IMR-90 (cell line): Measurements from ENCODE around the gene ADGRD1. TPM values are rescaled to one million over a fixed set of nuclear protein-coding genes. Genes with fewer than 3 reads are reported as not detected.

ENCODE experiments used
- ATAC-seq: fragments of 200-7000 bp; cut with Tn5 transposase; 2 replicates; pipeline ENCODE4 v1.9.1; 2020; ENCODE audit warnings: low read depth, mild to moderate bottlenecking, moderate library complexity
- BruUV-seq: library from RNA; stranded (reverse); fragments of 400-500 nt; replicated peaks from 2 replicates; lab custom pipeline; 2021; lab: Mats Ljungman, UMichigan
- CTCF ChIA-PET: fragments of 300-600 bp; formaldehyde crosslinking; extraction: SDS; loops from one replicate; lab custom pipeline; 2021; ENCODE audit warnings: antibody characterized with exemption; lab: Yijun Ruan, JAX
- POLR2A ChIA-PET: fragments of 300-600 bp; sonication (Branson Sonifier 250); formaldehyde crosslinking; loops from one replicate; lab custom pipeline; 2022; ENCODE audit warnings: antibody characterized with exemption; ENCODE audit not compliant: unreplicated experiment; lab: Charles Lee
- DNase-seq: peaks from one replicate; pipeline ENCODE4 v3.0.0; 2013
- H2AFZ ChIP-seq: replicated peaks from 2 replicates; pipeline ENCODE3; 2013; ENCODE audit warnings: low read length, mild to moderate bottlenecking; ENCODE audit not compliant: poor library complexity
- H2AK5ac ChIP-seq: 2 replicates; pipeline ENCODE4 v1.6.1; 2013; ENCODE audit warnings: low read depth, low read length, inconsistent platforms
- H2AK9ac ChIP-seq: replicated peaks from 2 replicates; pipeline ENCODE3; 2013; ENCODE audit warnings: mild to moderate bottlenecking, low read depth, low read length, moderate library complexity; ENCODE audit not compliant: poor library complexity
- H2BK120ac ChIP-seq: 2 replicates; pipeline ENCODE4 v1.6.1; 2013; ENCODE audit warnings: low read depth, low read length, inconsistent platforms
- H2BK15ac ChIP-seq: 3 replicates; pipeline ENCODE4 v1.6.1; 2013; ENCODE audit warnings: low read depth, low read length, inconsistent platforms
- H2BK20ac ChIP-seq: 2 replicates; pipeline ENCODE4 v1.6.1; 2013; ENCODE audit warnings: low read depth, mild to moderate bottlenecking, inconsistent platforms, low read length, moderate library complexity
- H2BK5ac ChIP-seq: 2 replicates; pipeline ENCODE4 v1.6.1; 2013; ENCODE audit warnings: mild to moderate bottlenecking, low read depth, low read length, inconsistent platforms; ENCODE audit not compliant: poor library complexity, severe bottlenecking
- H3K14ac ChIP-seq: replicated peaks from 2 replicates; pipeline ENCODE4 v1.6.1; 2013; ENCODE audit warnings: low read depth, low read length, inconsistent platforms
- H3K18ac ChIP-seq: 2 replicates; pipeline ENCODE4 v1.6.1; 2013; ENCODE audit warnings: low read depth, low read length, control low read depth
- H3K23ac ChIP-seq: 2 replicates; pipeline ENCODE4 v1.6.1; 2013; ENCODE audit warnings: low read depth, low read length, inconsistent platforms
- H3K27ac ChIP-seq: 2 replicates; pipeline ENCODE4 v1.5.1; 2013; ENCODE audit warnings: mild to moderate bottlenecking, control low read depth, low read length; ENCODE audit not compliant: insufficient read depth
- H3K27me3 ChIP-seq: 2 replicates; pipeline ENCODE4 v1.6.1; 2013; ENCODE audit warnings: low read length; ENCODE audit not compliant: control insufficient read depth, insufficient read depth
- H3K36me3 ChIP-seq: 2 replicates; pipeline ENCODE4 v1.6.1; 2013; ENCODE audit warnings: low read length, mixed read lengths; ENCODE audit not compliant: control insufficient read depth, insufficient read depth
- H3K4ac ChIP-seq: 2 replicates; pipeline ENCODE4 v1.6.1; 2013; ENCODE audit warnings: low read depth, low read length, inconsistent platforms
- H3K4me1 ChIP-seq: 2 replicates; pipeline ENCODE4 v1.6.1; 2013; ENCODE audit warnings: low read length, mixed read lengths; ENCODE audit not compliant: control insufficient read depth, insufficient read depth
- H3K4me2 ChIP-seq: 2 replicates; pipeline ENCODE4 v1.6.1; 2013; ENCODE audit warnings: low read depth, mild to moderate bottlenecking, control low read depth, low read length, moderate library complexity
- H3K4me3 ChIP-seq: 2 replicates; pipeline ENCODE4 v1.5.1; 2013; ENCODE audit warnings: low read depth, mild to moderate bottlenecking, control low read depth, low read length, moderate library complexity; ENCODE audit not compliant: insufficient read depth
- H3K56ac ChIP-seq: 2 replicates; pipeline ENCODE4 v1.6.1; 2013; ENCODE audit warnings: low read length, inconsistent platforms; ENCODE audit not compliant: insufficient read depth; ENCODE audit errors: extremely low read depth
- H3K79me1 ChIP-seq, 2 experiments: 2 replicates each; pipeline ENCODE4 v1.6.1; 2013; ENCODE audit warnings: low read length in 2 of 2, inconsistent platforms in 1 of 2, low read depth in 1 of 2
- H3K9ac ChIP-seq: 2 replicates; pipeline ENCODE4 v1.6.1; 2013; ENCODE audit warnings: low read depth, low read length, control low read depth
- H3K9me1 ChIP-seq: 2 replicates; pipeline ENCODE4 v1.6.1; 2013; ENCODE audit warnings: low read length, inconsistent platforms; ENCODE audit not compliant: insufficient read depth
- H3K9me3 ChIP-seq: 2 replicates; pipeline ENCODE4 v1.6.1; 2013; ENCODE audit warnings: low read length; ENCODE audit not compliant: control insufficient read depth, insufficient read depth
- H4K20me1 ChIP-seq: 2 replicates; pipeline ENCODE4 v1.6.1; 2013; ENCODE audit warnings: low read length, inconsistent platforms; ENCODE audit not compliant: insufficient read depth
- H4K5ac ChIP-seq: 2 replicates; pipeline ENCODE4 v1.6.1; 2013; ENCODE audit warnings: mild to moderate bottlenecking, low read depth, low read length, control low read depth
- H4K8ac ChIP-seq, 2 experiments: 2 replicates each; pipeline ENCODE4 v1.6.1; 2013; ENCODE audit warnings: low read depth in 2 of 2, low read length in 2 of 2, control low read depth in 1 of 2, inconsistent platforms in 1 of 2
- H4K91ac ChIP-seq: 2 replicates; pipeline ENCODE4 v1.6.1; 2013; ENCODE audit warnings: low read depth, low read length, inconsistent platforms; ENCODE audit not compliant: insufficient read depth
- CEBPB ChIP-seq: IDR thresholded peaks from 2 replicates; pipeline ENCODE4 v1.6.1; 2012; ENCODE audit warnings: low read depth, low read length, improper control_type of control experiment
- FOS ChIP-seq: fragments of 150-350 bp; IDR thresholded peaks from 2 replicates; pipeline ENCODE4 v1.6.1; 2016; ENCODE audit warnings: low read depth, low read length
- MXI1 ChIP-seq: IDR thresholded peaks from 2 replicates; pipeline ENCODE4 v1.6.1; 2012; ENCODE audit warnings: low read depth, mild to moderate bottlenecking, low read length, moderate library complexity, borderline replicate concordance
- NFE2L2 ChIP-seq: fragments of 150-350 bp; IDR thresholded peaks from 2 replicates; pipeline ENCODE4 v1.6.1; 2016; ENCODE audit warnings: low read depth, mild to moderate bottlenecking, low read length
- RAD21 ChIP-seq: IDR thresholded peaks from 2 replicates; pipeline ENCODE4 v1.6.1; 2012; ENCODE audit warnings: low read length, improper control_type of control experiment
- RCOR1 ChIP-seq: IDR thresholded peaks from 2 replicates; pipeline ENCODE4 v1.6.1; 2012; ENCODE audit warnings: mild to moderate bottlenecking, low read length, improper control_type of control experiment; ENCODE audit not compliant: insufficient replicate concordance
- RFX5 ChIP-seq: IDR thresholded peaks from 2 replicates; pipeline ENCODE4 v1.8.0; 2012; ENCODE audit warnings: low read depth, mild to moderate bottlenecking, low read length, moderate library complexity
- SMC3 ChIP-seq: fragments of 150-350 bp; IDR thresholded peaks from 2 replicates; pipeline ENCODE4 v1.6.1; 2016; ENCODE audit warnings: low read depth, mild to moderate bottlenecking, antibody characterized with exemption, low read length, moderate library complexity
- USF2 ChIP-seq: fragments of 150-350 bp; IDR thresholded peaks from 2 replicates; pipeline ENCODE4 v1.6.1; 2017; ENCODE audit warnings: mild to moderate bottlenecking, antibody characterized with exemption, low read length, low read depth
- WGBS, 2 experiments: methylation state at CpG; one replicate each; pipeline versions ENCODE4 v1.1.5 to v1.1.7; 2013; ENCODE audit warnings: missing lambda C conversion rate in 2 of 2; ENCODE audit not compliant: insufficient read length in 1 of 2; ENCODE audit errors: extremely low coverage in 2 of 2; 5-methylcytosine and 5-hydroxymethylcytosine counted together
- dilution Hi-C: fragments of 300-500 bp; cut with HindIII; formaldehyde crosslinking; loops from one replicate; pipeline ENCODE4 v1.14.3; 2018; ENCODE audit warnings: low sequenced_read_pairs; ENCODE audit not compliant: unreplicated experiment
- in situ Hi-C: fragments of 300-500 bp; cut with MboI; formaldehyde crosslinking; loops from 3 replicates; pipeline ENCODE4 v1.14.3; 2019; ENCODE audit warnings: low sequenced_read_pairs, inconsistent platforms, mixed read lengths
- intact Hi-C: fragments of 100-400 bp; cut with micrococcal nuclease; formaldehyde crosslinking; loops from 2 replicates; pipeline ENCODE4 v1.10.0; 2022
- polyA plus RNA-seq, 3 experiments: library from polyadenylated mRNA; depleted of rRNA; stranded (reverse); fragments of >200 nt; gene quantifications; 2 replicates each; pipeline ENCODE4 v1.2.3, GENCODE V29; 2012; ENCODE audit warnings: low replicate concordance in 1 of 3
- total RNA-seq: library from RNA; depleted of rRNA; stranded (reverse); fragments of >200 nt; gene quantifications from 2 replicates; pipeline ENCODE4 v1.2.3, GENCODE V29; 2012
- TF ChIP-seq, protein P1 (sequence below): fragments of 150-350 bp; IDR thresholded peaks from 2 replicates; pipeline ENCODE4 v1.6.1; 2016; ENCODE audit warnings: low read depth, mild to moderate bottlenecking, low read length, moderate library complexity, borderline replicate concordance

Gene ADGRD1
- total and polyA plus RNA-seq, 2 of the 4 experiments (the other 2 are of a cell fraction): not detected

DNA sequence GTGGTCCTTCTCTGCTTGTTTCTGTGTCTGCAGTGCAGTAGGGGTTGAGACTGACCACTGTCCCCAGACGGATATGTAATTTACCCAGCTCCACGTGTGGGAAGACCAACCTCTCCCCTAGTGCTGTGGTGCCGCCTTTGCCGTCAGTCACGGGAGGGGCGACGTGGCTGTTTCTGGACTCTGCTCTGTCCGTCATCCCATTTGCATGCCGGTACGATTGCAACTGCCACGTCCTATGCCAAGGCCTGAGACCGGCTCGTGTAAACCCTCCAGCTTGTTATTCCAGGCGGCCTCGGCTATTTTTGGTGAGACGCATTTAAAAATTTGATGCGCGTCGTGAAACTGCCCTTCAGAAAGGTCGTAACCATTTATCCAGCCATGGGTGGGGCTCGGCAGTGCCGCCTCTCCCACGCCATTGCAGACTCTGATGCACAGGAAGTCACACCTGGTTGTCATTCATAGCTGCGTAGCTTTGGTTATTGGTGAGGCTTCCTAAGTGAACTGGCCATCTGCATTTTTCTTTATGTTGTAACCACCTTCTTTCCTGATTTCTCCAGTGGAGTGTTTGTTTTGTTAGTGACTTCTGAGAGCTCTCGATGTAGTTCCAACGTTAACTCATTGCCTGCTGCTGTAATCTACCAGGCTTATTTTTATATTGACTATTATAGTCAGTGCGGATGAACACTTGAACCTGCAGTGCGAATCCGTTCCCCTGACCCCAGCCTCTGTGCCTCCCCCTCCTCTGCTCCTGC, 75.1 kb downstream of the ADGRD1 start:
- dilution Hi-C loops: no loop called here

More for the DNA sequence above, 75.1 kb downstream of the ADGRD1 start:
- Histone ChIP-seq H3K4me2 (no peak overlapping the region), H3K23ac (no peak overlapping the region), H3K27me3 (no peaks in the 10 kb centered on the region), H2AFZ (no peak overlapping the region), H4K91ac (no peak overlapping the region), H3K79me1 (no peaks in the 10 kb centered on the region), H3K27ac (no peak overlapping the region), H3K36me3 (no peaks in the 10 kb centered on the region), H2BK15ac (no peak overlapping the region), H2AK9ac (no peak overlapping the region), H3K4me3 (no peak overlapping the region), H3K56ac (no peak overlapping the region), H3K9ac (no peak overlapping the region), H3K14ac (no peak overlapping the region), H2BK120ac (no peak overlapping the region), H4K5ac (no peak overlapping the region), H2BK5ac (no peak overlapping the region), H4K20me1 (no peaks in the 10 kb centered on the region), H3K4ac (no peak overlapping the region), H2AK5ac (no peak overlapping the region), H3K18ac (no peak overlapping the region), H3K9me3 (peaks cover 51% of the 10 kb centered on the region), H3K4me1 (no peaks in the 10 kb centered on the region), H2BK20ac (no peak overlapping the region), H4K8ac (no peak overlapping the region), H3K9me1 (no peaks in the 10 kb centered on the region)
- TF ChIP-seq USF2 (no peak), FOS (no peak), RFX5 (no peak), NFE2L2 (no peak), SMC3 (no peak), CEBPB (no peak), MXI1 (no peak), RAD21 (no peak), RCOR1 (no peak)
- TF ChIP-seq, protein P1, sequence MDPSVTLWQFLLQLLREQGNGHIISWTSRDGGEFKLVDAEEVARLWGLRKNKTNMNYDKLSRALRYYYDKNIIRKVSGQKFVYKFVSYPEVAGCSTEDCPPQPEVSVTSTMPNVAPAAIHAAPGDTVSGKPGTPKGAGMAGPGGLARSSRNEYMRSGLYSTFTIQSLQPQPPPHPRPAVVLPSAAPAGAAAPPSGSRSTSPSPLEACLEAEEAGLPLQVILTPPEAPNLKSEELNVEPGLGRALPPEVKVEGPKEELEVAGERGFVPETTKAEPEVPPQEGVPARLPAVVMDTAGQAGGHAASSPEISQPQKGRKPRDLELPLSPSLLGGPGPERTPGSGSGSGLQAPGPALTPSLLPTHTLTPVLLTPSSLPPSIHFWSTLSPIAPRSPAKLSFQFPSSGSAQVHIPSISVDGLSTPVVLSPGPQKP: no peak
- POLR2A ChIA-PET: no interaction called here
- CTCF ChIA-PET: no interaction called here
- DNase-seq (no peak), ATAC-seq (no peak)
- 89% methylated on average over 16 of the region's 29 CpGs; no CpG with 5 or more reads in 1 of the 2 experiments for WGBS, 2 experiments
- no TSS peak for BruUV-seq
- intact Hi-C loops (no loop called here), in situ Hi-C loops (no loop called here)
